Uterus (tissue), 2 donors: Measurements from ENCODE around the gene ARHGEF4.

Experiments
- CTCF ChIP-seq, 4 experiments: fragments of 200-600 bp in 2 of 4; fragments of 450-650 bp in 2 of 4; sonication (generic) in 2 of 4; IDR thresholded peaks; one replicate each; pipeline ENCODE4 v1.5.1; 2016 to 2019; ENCODE audit warnings: antibody characterized with exemption in 4 of 4, mild to moderate bottlenecking in 2 of 4, moderate library complexity in 1 of 4
- POLR2A ChIP-seq, 2 donors: fragments of 450-650 bp; IDR thresholded peaks; one replicate each; pipeline ENCODE4 v1.6.1; 2016; ENCODE audit warnings: antibody characterized with exemption in 2 of 2, mild to moderate bottlenecking in 1 of 2, moderate library complexity in 1 of 2

GRCh38 chr2:130896813-130897212 is 60.1 kb downstream of the ARHGEF4 start:
- TF ChIP-seq CTCF (IDR thresholded peaks at IDR 0.05): no peak
- TF ChIP-seq POLR2A (IDR thresholded peaks at IDR 0.05): no peak
